ENCODE data around the gene MYRIP. TPM values are rescaled to one million over a fixed set of nuclear protein-coding genes. Genes with fewer than 3 reads are reported as not detected.

Gene MYRIP
- total and polyA plus RNA-seq, 12 donors = 0.45 to 2.7 (median 1.3) TPM

DNA sequence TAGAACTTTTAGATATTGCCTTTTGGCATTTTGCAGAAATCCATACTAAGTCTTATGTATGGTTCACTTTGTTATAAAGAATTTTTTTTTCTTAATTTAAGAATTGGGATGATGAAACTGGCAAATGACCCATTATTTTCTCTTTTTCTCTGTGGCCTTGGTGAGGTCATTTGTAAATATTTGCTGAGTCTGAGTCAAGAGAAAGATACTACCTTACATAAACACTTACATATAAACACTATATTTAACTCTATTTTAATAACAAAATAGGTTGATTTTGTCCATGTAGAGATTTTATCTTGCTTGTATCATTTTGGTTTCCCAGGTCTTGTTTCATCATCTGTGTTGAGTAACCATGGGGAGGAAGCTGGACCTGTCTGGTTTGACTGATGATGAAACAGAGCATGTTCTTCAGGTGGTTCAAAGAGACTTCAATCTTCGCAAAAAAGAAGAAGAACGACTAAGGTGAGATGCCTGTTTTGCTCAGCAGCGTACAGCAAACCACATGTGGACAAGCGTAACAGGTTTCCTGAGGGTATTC, 91.1 kb downstream of the MYRIP start:
- no peak for DNase-seq
- TF ChIP-seq, protein P1, sequence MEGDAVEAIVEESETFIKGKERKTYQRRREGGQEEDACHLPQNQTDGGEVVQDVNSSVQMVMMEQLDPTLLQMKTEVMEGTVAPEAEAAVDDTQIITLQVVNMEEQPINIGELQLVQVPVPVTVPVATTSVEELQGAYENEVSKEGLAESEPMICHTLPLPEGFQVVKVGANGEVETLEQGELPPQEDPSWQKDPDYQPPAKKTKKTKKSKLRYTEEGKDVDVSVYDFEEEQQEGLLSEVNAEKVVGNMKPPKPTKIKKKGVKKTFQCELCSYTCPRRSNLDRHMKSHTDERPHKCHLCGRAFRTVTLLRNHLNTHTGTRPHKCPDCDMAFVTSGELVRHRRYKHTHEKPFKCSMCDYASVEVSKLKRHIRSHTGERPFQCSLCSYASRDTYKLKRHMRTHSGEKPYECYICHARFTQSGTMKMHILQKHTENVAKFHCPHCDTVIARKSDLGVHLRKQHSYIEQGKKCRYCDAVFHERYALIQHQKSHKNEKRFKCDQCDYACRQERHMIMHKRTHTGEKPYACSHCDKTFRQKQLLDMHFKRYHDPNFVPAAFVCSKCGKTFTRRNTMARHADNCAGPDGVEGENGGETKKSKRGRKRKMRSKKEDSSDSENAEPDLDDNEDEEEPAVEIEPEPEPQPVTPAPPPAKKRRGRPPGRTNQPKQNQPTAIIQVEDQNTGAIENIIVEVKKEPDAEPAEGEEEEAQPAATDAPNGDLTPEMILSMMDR (IDR thresholded peaks at IDR 0.05) = no peak
- Histone ChIP-seq H3K36me3 (no peaks in the 10 kb centered on the region), H3K4me3 (no peak overlapping the region), H3K27ac (no peak overlapping the region), H3K27me3 (no peaks in the 10 kb centered on the region), H3K9me3 (no peaks in the 10 kb centered on the region), H3K4me1 (no peaks in the 10 kb centered on the region)
- intact Hi-C loops (cut with DNase I) = no loop called here
- WGBS, 2 donors = 92 to 93% methylated on average over 4 of the region's 4 CpGs
- ATAC-seq = no peak

DNA sequence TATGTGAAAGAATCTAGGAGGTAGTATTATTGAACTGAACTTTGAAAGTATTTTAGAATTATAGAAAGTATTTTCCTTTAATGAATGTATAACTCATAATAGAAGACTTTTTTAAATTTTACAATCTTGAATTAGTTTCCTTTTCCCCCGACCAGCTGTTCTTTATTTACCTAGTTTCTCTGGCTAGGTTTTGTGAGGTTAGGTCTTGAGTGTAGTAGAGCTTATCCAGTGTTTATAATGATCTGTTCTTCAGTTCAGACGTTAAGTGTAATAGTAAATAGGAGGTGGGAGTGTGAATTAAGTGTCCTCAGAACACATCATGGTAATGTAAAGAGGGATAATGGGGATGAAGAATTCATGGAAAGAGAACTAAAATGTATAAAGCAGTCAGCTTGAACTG, 93.8 kb downstream of the MYRIP start:
- H3K4me3 ChIP-seq = no peak overlapping the region
- H3K4me1 ChIP-seq = peaks cover 0 to 10% (median 3%) of the 10 kb centered on the region in 9 donors
- no peak for DNase-seq
- intact Hi-C loops (cut with DNase I) = no loop called here
- no peaks in the 10 kb centered on the region for H3K36me3 ChIP-seq
- TF ChIP-seq, protein P1 (IDR thresholded peaks at IDR 0.05) = no peak
- no peaks in the 10 kb centered on the region for H3K9me3 ChIP-seq
- H3K27me3 ChIP-seq = no peaks in the 10 kb centered on the region
- no peak for ATAC-seq
- 58% methylated on average over 2 of the region's 2 CpGs for WGBS, 2 donors
- no peak overlapping the region for H3K27ac ChIP-seq

DNA sequence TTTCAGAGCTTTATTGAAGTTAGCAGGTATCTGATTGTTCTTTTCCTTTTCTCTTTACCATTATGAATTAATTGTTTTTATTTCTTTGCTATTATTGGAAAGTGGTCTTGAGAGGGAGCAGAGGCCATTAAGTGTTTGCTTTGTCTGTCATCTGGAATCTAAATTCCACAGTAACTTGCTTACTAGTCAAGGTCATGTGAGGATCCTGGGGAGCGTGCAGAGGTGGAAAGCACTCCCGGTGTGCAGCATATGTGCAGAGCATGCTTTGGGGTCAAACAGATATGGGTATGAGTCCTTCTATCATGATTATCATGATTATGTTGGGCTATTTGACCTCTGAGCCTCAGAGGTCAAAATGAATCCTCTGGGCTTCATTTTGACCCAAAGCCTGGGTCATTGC, 96.4 kb downstream of the MYRIP start:
- intact Hi-C loops (cut with DNase I) = no loop called here
- WGBS, 2 donors = 66 to 71% methylated on average over 2 of the region's 2 CpGs

DNA sequence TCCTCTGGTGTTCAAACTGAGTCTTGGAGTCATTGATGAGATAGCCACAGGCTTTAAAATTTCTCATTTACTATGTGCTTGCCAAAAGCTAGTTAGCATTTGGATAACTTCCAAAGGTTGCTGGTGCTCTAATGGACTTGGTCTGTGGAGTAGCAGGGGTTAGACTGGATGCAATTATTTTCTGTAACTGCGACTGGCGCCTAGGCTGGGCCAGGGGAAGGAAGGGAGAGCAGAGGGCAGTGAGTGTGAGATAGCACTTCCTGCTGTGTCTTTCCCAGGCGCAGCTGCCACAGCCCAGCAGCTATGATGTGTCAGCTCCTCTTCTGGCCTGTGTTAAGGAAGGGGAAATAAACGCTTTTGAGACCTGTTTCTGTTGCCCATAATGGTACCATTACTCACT, 98.6 kb downstream of the MYRIP start:
- ATAC-seq (peak; percentile 76 to 88 (median 80)), DNase-seq (peak; percentile 13 to 29)
- Histone ChIP-seq H3K36me3 (no peaks in the 10 kb centered on the region), H3K4me1 (peaks cover 0 to 26% (median 4%) of the 10 kb centered on the region in 9 donors), H3K27me3 (no peaks in the 10 kb centered on the region), H3K27ac (peak overlapping the region in 1 of 10 donors; percentile 9), H3K9me3 (no peaks in the 10 kb centered on the region), H3K4me3 (no peak overlapping the region)
- intact Hi-C loops (cut with DNase I) = no loop called here
- WGBS, 2 donors = 31 to 40% methylated on average over 4 of the region's 4 CpGs
- TF ChIP-seq, protein P1 (IDR thresholded peaks at IDR 0.05) = no peak

More for the DNA sequence above, 96.4 kb downstream of the MYRIP start:
- ATAC-seq (no peak), DNase-seq (no peak)
- Histone ChIP-seq H3K4me3 (no peak overlapping the region), H3K36me3 (no peaks in the 10 kb centered on the region), H3K27me3 (no peaks in the 10 kb centered on the region), H3K27ac (no peak overlapping the region), H3K4me1 (peaks cover 0 to 18% (median 3%) of the 10 kb centered on the region in 9 donors), H3K9me3 (no peaks in the 10 kb centered on the region)
- TF ChIP-seq, protein P1 (IDR thresholded peaks at IDR 0.05) = no peak

Data from heart right ventricle (tissue), 16 donors.